Keratinocyte (primary cell): ENCODE results near the gene DEFB110. TPM values are rescaled to one million over a fixed set of nuclear protein-coding genes. Genes with fewer than 3 reads are reported as not detected.

Experiments
- DNase-seq: peaks from one replicate; pipeline ENCODE4 v3.0.0-alpha.2; 2011; ENCODE audit warnings: low read depth, missing footprints, low spot score
- FAIRE-seq: peaks from 2 replicates; lab custom pipeline; 2011; peaks lifted over from hg19 to GRCh38; lab: Jason Lieb, UNC
- H2AFZ ChIP-seq: 2 replicates; pipeline ENCODE4 v1.6.0; 2012; ENCODE audit warnings: low read length, control low read depth, inconsistent platforms; ENCODE audit not compliant: control insufficient read depth
- H3K27ac ChIP-seq: 2 replicates; pipeline ENCODE4 v1.5.1; 2011; ENCODE audit warnings: low read length; ENCODE audit not compliant: control insufficient read depth, insufficient read depth
- H3K27me3 ChIP-seq: 3 replicates; pipeline ENCODE4 v1.6.0; 2011; ENCODE audit warnings: low read length; ENCODE audit not compliant: control insufficient read depth, insufficient read depth; ENCODE audit errors: extremely low read depth
- H3K36me3 ChIP-seq, 2 experiments: 2 replicates in 1 of 2; 3 replicates in 1 of 2; pipeline ENCODE4 v1.5.1; 2011; ENCODE audit warnings: low read length in 2 of 2, mild to moderate bottlenecking in 1 of 2; ENCODE audit not compliant: control insufficient read depth in 2 of 2, insufficient read depth in 2 of 2; ENCODE audit errors: extremely low read depth in 1 of 2
- H3K4me1 ChIP-seq: 3 replicates; pipeline ENCODE4 v1.5.1; 2011; ENCODE audit warnings: low read length; ENCODE audit not compliant: control insufficient read depth, insufficient read depth; ENCODE audit errors: extremely low read depth
- H3K4me2 ChIP-seq: 3 replicates; pipeline ENCODE4 v1.6.0; 2011; ENCODE audit warnings: low read depth, low read length; ENCODE audit not compliant: control insufficient read depth, insufficient read depth; ENCODE audit errors: extremely low read depth
- H3K4me3 ChIP-seq, 3 experiments: fragments of 200-600 bp in 1 of 3; sonication (generic) in 1 of 3; 2 replicates in 2 of 3; 3 replicates in 1 of 3; pipeline ENCODE4 v1.5.1; 2011 to 2016; ENCODE audit warnings: low read length in 3 of 3, mild to moderate bottlenecking in 3 of 3, control low read depth in 2 of 3, inconsistent platforms in 1 of 3, low read depth in 1 of 3, mixed read lengths in 1 of 3, mixed run types in 1 of 3, moderate library complexity in 1 of 3; ENCODE audit not compliant: control insufficient read depth in 2 of 3, insufficient read depth in 2 of 3; ENCODE audit errors: extremely low read depth in 1 of 3
- H3K79me2 ChIP-seq: 2 replicates; pipeline ENCODE4 v1.6.0; 2012; ENCODE audit warnings: low read length; ENCODE audit not compliant: control insufficient read depth, insufficient read depth
- H3K9ac ChIP-seq: 3 replicates; pipeline ENCODE4 v1.6.0; 2011; ENCODE audit warnings: low read length; ENCODE audit not compliant: control insufficient read depth, insufficient read depth; ENCODE audit errors: extremely low read depth
- H3K9me1 ChIP-seq: 3 replicates; pipeline ENCODE4 v1.6.0; 2011; ENCODE audit warnings: low read length; ENCODE audit not compliant: control insufficient read depth, insufficient read depth; ENCODE audit errors: extremely low read depth
- H3K9me3 ChIP-seq: 2 replicates; pipeline ENCODE4 v1.5.1; 2012; ENCODE audit warnings: low read depth, low read length; ENCODE audit not compliant: control insufficient read depth
- H4K20me1 ChIP-seq: 3 replicates; pipeline ENCODE4 v1.6.0; 2011; ENCODE audit warnings: low read length; ENCODE audit not compliant: control insufficient read depth, insufficient read depth; ENCODE audit errors: extremely low read depth
- EZH2 ChIP-seq: IDR thresholded peaks from one replicate; pipeline ENCODE4 v1.6.1; 2012; ENCODE audit warnings: inconsistent platforms, mild to moderate bottlenecking, low read length, moderate library complexity
- dilution Hi-C: fragments of 300-500 bp; cut with MboI; formaldehyde crosslinking; loops from one replicate; pipeline ENCODE4 v1.7.0; 2020; ENCODE audit warnings: low sequenced_read_pairs; ENCODE audit not compliant: extremely low pct_ligation_motif_present
- polyA plus RNA-seq, 5 experiments: library from polyadenylated mRNA; depleted of rRNA in 3 of 5; stranded (reverse) in 3 of 5; stranded (forward) in 1 of 5; unstranded in 1 of 5; fragments of >200 nt; gene quantifications; 1 replicate in 1 of 5; 2 replicates in 3 of 5; 3 replicates in 1 of 5; pipeline versions ENCODE4 v1.2.1 to v1.2.3, GENCODE V29; 2011 to 2012; ENCODE audit warnings: missing spikeins in 2 of 5, low read depth in 1 of 5, low replicate concordance in 1 of 5
- TF ChIP-seq, protein P1 (sequence below), 3 experiments: IDR thresholded peaks in 1 of 3; conservative IDR thresholded peaks in 1 of 3; optimal IDR thresholded peaks in 1 of 3; 2 replicates in 2 of 3; 3 replicates in 1 of 3; pipeline versions ENCODE3 to v1.5.1; 2011; ENCODE audit warnings: low read length in 3 of 3, mild to moderate bottlenecking in 3 of 3, moderate library complexity in 2 of 3, control low read depth in 1 of 3, inconsistent platforms in 1 of 3; ENCODE audit not compliant: insufficient read depth in 2 of 3; ENCODE audit errors: extremely low read depth in 1 of 3

The DEFB110 gene
- polyA plus RNA-seq, 1 donor (not counting 4 experiments of a cell fraction or from before 2014, with no cell fraction given), result not detected

DNA sequence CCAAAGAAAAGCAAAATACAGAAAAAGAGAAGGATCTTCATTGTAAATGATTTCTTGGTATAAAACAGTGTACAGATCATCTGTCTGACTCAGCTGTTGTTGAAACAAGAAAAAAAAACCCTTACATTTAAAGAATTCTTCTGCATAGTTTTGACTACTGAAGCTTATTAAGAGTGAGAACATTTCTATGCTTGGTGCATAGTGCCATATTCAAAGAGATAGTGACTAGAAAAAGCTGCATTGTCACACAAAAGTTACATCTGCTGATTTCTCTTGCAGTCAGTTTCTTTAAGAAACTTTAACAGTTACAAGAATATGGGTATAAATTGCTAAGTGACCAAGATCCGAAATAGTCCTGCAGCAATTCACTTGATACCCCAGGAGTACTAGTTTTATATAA lies 28.0 kb upstream of the DEFB110 start, which contains the start of gene DEFB112:
DEFB112 (minus strand) TSS at position 101 of the 400 bp plus-strand sequence; CDS start at position 41, 60 bp downstream.
- dilution Hi-C loops, result loop anchor here (25.0 kb wide), 1 partner anchor 413 kb away; the partner anchor contains the start of gene RHAG
- H3K9ac ChIP-seq, result no peak within 1 kb of the TSS
- no peaks in the 10 kb centered on the region for H3K36me3 ChIP-seq
- no peak for TF ChIP-seq EZH2
- TF ChIP-seq, protein P1, sequence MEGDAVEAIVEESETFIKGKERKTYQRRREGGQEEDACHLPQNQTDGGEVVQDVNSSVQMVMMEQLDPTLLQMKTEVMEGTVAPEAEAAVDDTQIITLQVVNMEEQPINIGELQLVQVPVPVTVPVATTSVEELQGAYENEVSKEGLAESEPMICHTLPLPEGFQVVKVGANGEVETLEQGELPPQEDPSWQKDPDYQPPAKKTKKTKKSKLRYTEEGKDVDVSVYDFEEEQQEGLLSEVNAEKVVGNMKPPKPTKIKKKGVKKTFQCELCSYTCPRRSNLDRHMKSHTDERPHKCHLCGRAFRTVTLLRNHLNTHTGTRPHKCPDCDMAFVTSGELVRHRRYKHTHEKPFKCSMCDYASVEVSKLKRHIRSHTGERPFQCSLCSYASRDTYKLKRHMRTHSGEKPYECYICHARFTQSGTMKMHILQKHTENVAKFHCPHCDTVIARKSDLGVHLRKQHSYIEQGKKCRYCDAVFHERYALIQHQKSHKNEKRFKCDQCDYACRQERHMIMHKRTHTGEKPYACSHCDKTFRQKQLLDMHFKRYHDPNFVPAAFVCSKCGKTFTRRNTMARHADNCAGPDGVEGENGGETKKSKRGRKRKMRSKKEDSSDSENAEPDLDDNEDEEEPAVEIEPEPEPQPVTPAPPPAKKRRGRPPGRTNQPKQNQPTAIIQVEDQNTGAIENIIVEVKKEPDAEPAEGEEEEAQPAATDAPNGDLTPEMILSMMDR (optimal IDR thresholded peaks at IDR 0.05 in 1 of 3, IDR thresholded peaks at IDR 0.05 in 1 of 3, conservative IDR thresholded peaks at IDR 0.05 in 1 of 3; ENCODE audit: extremely low read depth in 1 of 3, insufficient read depth in 2 of 3, low read length in 3 of 3), result no peak
- H4K20me1 ChIP-seq, result no peaks in the 10 kb centered on the region
- FAIRE-seq, result no peak
- H3K4me2 ChIP-seq, result no peak within 1 kb of the TSS
- H3K27ac ChIP-seq, result no peak within 1 kb of the TSS
- no peak for DNase-seq
- H3K9me1 ChIP-seq, result no peaks in the 10 kb centered on the region
- H3K9me3 ChIP-seq, result no peaks in the 10 kb centered on the region
- H3K4me3 ChIP-seq, result no peak within 1 kb of the TSS
- H3K79me2 ChIP-seq, result no peaks in the 10 kb centered on the region
- H2AFZ ChIP-seq, result no peak within 1 kb of the TSS
- no peaks in the 10 kb centered on the region for H3K27me3 ChIP-seq
- H3K4me1 ChIP-seq, result no peaks in the 10 kb centered on the region

DNA sequence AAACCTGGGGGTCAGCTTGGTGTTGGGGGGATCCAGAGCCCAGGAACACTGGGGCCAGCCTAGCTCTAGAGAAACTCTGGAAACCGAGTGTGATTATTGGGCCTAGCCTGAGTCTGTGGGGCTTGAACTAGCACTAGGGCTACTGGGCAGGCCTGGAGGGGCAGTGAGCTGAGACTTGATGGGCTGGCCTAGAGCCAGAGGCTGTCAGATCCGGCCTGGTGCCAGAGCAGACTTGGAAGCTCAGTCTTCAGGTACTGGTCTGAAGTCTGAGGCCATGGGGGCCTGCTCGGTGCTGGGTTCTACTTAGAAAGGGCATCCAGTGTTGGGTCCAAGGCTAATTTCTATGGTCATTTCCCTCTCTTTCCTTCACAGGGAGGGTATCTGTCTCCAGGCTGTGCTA lies 25.2 kb upstream of the DEFB110 start:
- dilution Hi-C loops, result no loop called here
- no peak overlapping the region for H3K27ac ChIP-seq
- TF ChIP-seq EZH2, result no peak
- TF ChIP-seq, protein P1 (optimal IDR thresholded peaks at IDR 0.05 in 1 of 3, IDR thresholded peaks at IDR 0.05 in 1 of 3, conservative IDR thresholded peaks at IDR 0.05 in 1 of 3; ENCODE audit: extremely low read depth in 1 of 3, insufficient read depth in 2 of 3, low read length in 3 of 3), result no peak
- no peak overlapping the region for H3K4me2 ChIP-seq
- no peaks in the 10 kb centered on the region for H4K20me1 ChIP-seq
- H3K4me3 ChIP-seq, result no peak overlapping the region
- DNase-seq, result no peak
- H3K79me2 ChIP-seq, result no peaks in the 10 kb centered on the region
- no peaks in the 10 kb centered on the region for H3K27me3 ChIP-seq
- H3K9me3 ChIP-seq, result no peaks in the 10 kb centered on the region
- no peaks in the 10 kb centered on the region for H3K36me3 ChIP-seq
- H2AFZ ChIP-seq, result no peak overlapping the region
- no peaks in the 10 kb centered on the region for H3K4me1 ChIP-seq
- H3K9me1 ChIP-seq, result no peaks in the 10 kb centered on the region
- FAIRE-seq, result no peak
- no peak overlapping the region for H3K9ac ChIP-seq
